GM13976 (cell line): ENCODE measurements around the gene PPFIA3.

Experiments used
- DNase-seq: peaks from one replicate; pipeline ENCODE4 v3.0.0; 2012; ENCODE audit warnings: low spot score
- CTCF ChIP-seq: IDR thresholded peaks from 2 replicates; pipeline ENCODE4 v1.5.1; 2012; ENCODE audit warnings: borderline replicate concordance, mild to moderate bottlenecking; ENCODE audit not compliant: insufficient read depth; ENCODE audit errors: extremely low read depth, missing control alignments, control extremely low read depth
- in situ Hi-C: fragments of 300-500 bp; cut with MboI; formaldehyde crosslinking; loops from one replicate; pipeline ENCODE4 v1.12.0; 2022; ENCODE audit warnings: low sequenced_read_pairs, mixed read lengths, inconsistent platforms; ENCODE audit not compliant: unreplicated experiment

The PPFIA3 gene

DNA sequence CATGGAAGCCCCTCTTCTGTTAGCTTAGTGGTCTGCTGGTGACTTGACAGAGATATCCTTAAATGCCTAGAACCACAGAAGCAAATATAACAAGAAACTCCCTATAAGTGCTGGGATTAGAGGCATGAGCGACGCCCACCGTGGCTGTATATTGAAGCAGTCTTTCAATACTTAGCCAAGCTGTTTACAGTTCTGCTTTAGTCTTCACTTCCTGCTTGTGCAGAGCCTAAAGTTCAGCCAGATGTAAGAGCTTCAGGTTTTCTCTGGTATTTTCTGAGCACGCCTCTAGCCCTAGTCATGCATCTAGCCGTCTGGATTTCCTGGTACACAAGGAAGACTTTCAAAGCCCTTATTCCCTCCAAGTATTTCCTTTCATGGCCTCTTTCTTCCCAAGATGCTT lies 66.8 kb downstream of the PPFIA3 start:
- no peak for TF ChIP-seq CTCF
- in situ Hi-C loops = no loop called here
- DNase-seq = peak; percentile 6

- in situ Hi-C loops = no loop called here
- DNase-seq = peak; percentile 11
- no peak for TF ChIP-seq CTCF
Observed at GRCh38 chr19:49188626-49189200, 69.4 kb downstream of the PPFIA3 start.

- in situ Hi-C loops = no loop called here
- no peak for DNase-seq
- TF ChIP-seq CTCF = no peak
Observed at GRCh38 chr19:49189259-49189658, 69.9 kb downstream of the PPFIA3 start.

- in situ Hi-C loops = no loop called here
- no peak for TF ChIP-seq CTCF
- no peak for DNase-seq
Observed at GRCh38 chr19:49190781-49191180, 71.4 kb downstream of the PPFIA3 start.

DNA sequence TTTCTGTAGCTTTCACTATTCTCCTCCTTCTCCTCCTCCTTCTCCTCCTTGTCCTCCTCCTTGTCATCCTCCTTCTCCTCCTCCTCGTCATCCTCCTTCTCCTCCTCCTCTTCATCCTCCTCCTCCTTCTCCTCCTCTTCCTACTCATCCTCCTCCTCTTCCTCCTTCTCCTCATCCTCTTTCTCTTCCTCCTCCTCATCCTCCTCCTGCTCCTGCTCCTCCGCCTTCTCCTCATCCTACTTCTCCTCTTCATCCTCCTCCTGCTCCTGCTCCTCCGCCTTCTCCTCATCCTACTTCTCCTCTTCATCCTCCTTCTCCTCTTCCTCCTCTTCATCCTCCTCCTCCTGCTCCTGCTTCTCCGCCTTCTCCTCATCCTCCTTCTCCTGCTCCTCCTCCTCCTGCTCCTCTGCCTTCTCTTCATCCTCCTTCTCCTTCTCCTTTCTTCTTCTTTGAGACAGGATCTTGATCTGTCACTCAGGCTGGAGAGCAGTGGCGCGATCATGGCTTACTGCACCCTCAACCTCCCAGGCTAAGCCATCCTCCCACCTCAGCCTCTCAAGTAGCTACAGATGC lies 74.6 kb downstream of the PPFIA3 start:
- no peak for DNase-seq
- TF ChIP-seq CTCF = no peak
- in situ Hi-C loops = no loop called here

DNA sequence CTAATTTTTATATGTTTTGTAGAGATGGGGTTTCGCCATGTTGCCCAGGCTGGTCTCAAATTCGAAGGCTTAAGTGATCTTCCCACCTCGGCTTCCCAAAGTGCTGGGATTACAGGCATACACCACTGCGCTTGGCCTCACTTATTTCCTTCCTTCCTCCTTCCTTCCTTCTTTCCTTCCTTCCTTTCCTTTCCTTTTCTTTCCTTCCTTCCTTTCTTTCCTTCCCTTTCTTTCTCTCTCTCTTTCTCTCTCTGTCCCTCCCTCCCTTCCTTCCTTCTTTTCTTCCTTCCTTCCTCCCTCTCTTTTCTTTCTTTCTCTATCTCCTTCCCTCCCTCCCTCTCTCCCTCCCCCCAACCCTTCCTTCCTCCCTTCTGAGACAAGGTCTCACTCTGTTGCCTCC lies 75.1 kb downstream of the PPFIA3 start:
- no peak for TF ChIP-seq CTCF
- no peak for DNase-seq
- in situ Hi-C loops = no loop called here
